ENCODE results near the gene PRKN. TPM values are rescaled to one million over a fixed set of nuclear protein-coding genes. Genes with fewer than 3 reads are reported as not detected.

Gene PRKN
- total RNA-seq, 1 experiment from 2014 or later = 0.34 TPM

DNA sequence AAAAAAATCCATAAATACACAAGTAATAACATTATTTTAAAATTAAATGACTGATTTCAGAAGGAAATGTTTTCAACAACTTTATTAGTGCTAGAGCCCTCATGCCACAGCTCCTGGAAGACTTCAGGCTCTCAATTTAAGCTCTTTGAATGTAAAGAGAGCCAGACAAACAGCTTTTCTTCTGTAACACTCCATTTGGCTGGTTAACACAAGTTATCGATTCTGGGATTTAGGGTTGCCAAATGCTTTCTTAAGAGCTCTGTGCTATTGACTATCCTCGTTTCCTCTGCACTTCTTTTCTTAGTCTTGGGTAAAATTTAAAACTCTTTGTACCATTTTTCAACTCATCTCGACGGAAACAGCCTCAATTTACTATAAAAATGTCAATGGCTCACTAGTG is 402.5 kb downstream of the PRKN start:
- no peaks in the 10 kb centered on the region for H3K36me3 Mint-ChIP-seq (ENCODE audit: insufficient read depth, unreplicated experiment)
- Histone ChIP-seq H3K27me3 (replicated peaks; ENCODE audit: control insufficient read depth, insufficient read depth, low read length) (no peaks in the 10 kb centered on the region), H3K4me3 (ENCODE audit: low read depth, low read length) (no peak overlapping the region), H3K9me3 (no peaks in the 10 kb centered on the region), H3K36me3 (ENCODE audit: control insufficient read depth, insufficient read depth, low read length) (no peaks in the 10 kb centered on the region), H3K4me1 (no peaks in the 10 kb centered on the region)
- DNase-seq = no peak
- no TSS peak for BruUV-seq (replicated peaks)
- H3K9me3 Mint-ChIP-seq (ENCODE audit: unreplicated experiment) = no peaks in the 10 kb centered on the region
- no peaks in the 10 kb centered on the region for H3K27me3 Mint-ChIP-seq (ENCODE audit: insufficient read depth, unreplicated experiment)
- no peak overlapping the region for H3K4me3 Mint-ChIP-seq (ENCODE audit: unreplicated experiment)
- TF ChIP-seq, protein P1, sequence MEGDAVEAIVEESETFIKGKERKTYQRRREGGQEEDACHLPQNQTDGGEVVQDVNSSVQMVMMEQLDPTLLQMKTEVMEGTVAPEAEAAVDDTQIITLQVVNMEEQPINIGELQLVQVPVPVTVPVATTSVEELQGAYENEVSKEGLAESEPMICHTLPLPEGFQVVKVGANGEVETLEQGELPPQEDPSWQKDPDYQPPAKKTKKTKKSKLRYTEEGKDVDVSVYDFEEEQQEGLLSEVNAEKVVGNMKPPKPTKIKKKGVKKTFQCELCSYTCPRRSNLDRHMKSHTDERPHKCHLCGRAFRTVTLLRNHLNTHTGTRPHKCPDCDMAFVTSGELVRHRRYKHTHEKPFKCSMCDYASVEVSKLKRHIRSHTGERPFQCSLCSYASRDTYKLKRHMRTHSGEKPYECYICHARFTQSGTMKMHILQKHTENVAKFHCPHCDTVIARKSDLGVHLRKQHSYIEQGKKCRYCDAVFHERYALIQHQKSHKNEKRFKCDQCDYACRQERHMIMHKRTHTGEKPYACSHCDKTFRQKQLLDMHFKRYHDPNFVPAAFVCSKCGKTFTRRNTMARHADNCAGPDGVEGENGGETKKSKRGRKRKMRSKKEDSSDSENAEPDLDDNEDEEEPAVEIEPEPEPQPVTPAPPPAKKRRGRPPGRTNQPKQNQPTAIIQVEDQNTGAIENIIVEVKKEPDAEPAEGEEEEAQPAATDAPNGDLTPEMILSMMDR (IDR thresholded peaks at IDR 0.05; ENCODE audit: insufficient read depth in 1 of 2, low read depth in 1 of 2, low read length in 1 of 2, severe bottlenecking in 1 of 2, unreplicated experiment in 1 of 2) = no peak
- intact Hi-C loops (cut with micrococcal nuclease; ENCODE audit: unreplicated experiment) = no loop called here
- no peaks in the 10 kb centered on the region for H3K4me1 Mint-ChIP-seq (ENCODE audit: low read depth, unreplicated experiment)
- ChIA-PET POLR2A (no interaction called here), CTCF (no interaction called here)
- no peak overlapping the region for H3K27ac Mint-ChIP-seq (ENCODE audit: unreplicated experiment)

DNA sequence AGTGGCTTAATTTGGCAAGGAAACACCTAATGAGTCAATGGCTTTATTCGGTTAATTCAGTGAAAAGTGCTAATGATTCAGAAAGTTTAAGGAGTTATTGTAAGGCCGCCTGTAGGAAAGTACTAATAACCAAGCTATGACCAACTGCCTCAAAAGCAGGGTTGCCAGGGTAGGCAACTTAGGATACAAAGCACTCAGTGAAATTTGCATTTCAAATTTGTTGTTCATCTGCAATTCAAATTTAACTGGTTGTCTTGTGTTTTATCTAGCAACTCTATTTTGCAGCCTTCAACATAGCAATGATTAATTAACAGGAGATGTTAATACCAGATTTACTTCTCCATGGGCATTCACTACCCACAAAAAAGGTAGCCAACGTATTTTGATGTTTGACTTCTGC is 412.3 kb downstream of the PRKN start:
- no peaks in the 10 kb centered on the region for H3K9me3 Mint-ChIP-seq (ENCODE audit: unreplicated experiment)
- Histone ChIP-seq H3K36me3 (ENCODE audit: control insufficient read depth, insufficient read depth, low read length) (no peaks in the 10 kb centered on the region), H3K9me3 (no peaks in the 10 kb centered on the region), H3K4me1 (no peaks in the 10 kb centered on the region), H3K27me3 (replicated peaks; ENCODE audit: control insufficient read depth, insufficient read depth, low read length) (no peaks in the 10 kb centered on the region), H3K4me3 (ENCODE audit: low read depth, low read length) (no peak overlapping the region)
- BruUV-seq (replicated peaks) = no TSS peak
- H3K27me3 Mint-ChIP-seq (ENCODE audit: insufficient read depth, unreplicated experiment) = no peaks in the 10 kb centered on the region
- TF ChIP-seq, protein P1 (IDR thresholded peaks at IDR 0.05; ENCODE audit: insufficient read depth in 1 of 2, low read depth in 1 of 2, low read length in 1 of 2, severe bottlenecking in 1 of 2, unreplicated experiment in 1 of 2) = no peak
- H3K36me3 Mint-ChIP-seq (ENCODE audit: insufficient read depth, unreplicated experiment) = no peaks in the 10 kb centered on the region
- ChIA-PET POLR2A (no interaction called here), CTCF (no interaction called here)
- no peak overlapping the region for H3K4me3 Mint-ChIP-seq (ENCODE audit: unreplicated experiment)
- no peak overlapping the region for H3K27ac Mint-ChIP-seq (ENCODE audit: unreplicated experiment)
- intact Hi-C loops (cut with micrococcal nuclease; ENCODE audit: unreplicated experiment) = no loop called here
- no peaks in the 10 kb centered on the region for H3K4me1 Mint-ChIP-seq (ENCODE audit: low read depth, unreplicated experiment)
- DNase-seq = no peak

DNA sequence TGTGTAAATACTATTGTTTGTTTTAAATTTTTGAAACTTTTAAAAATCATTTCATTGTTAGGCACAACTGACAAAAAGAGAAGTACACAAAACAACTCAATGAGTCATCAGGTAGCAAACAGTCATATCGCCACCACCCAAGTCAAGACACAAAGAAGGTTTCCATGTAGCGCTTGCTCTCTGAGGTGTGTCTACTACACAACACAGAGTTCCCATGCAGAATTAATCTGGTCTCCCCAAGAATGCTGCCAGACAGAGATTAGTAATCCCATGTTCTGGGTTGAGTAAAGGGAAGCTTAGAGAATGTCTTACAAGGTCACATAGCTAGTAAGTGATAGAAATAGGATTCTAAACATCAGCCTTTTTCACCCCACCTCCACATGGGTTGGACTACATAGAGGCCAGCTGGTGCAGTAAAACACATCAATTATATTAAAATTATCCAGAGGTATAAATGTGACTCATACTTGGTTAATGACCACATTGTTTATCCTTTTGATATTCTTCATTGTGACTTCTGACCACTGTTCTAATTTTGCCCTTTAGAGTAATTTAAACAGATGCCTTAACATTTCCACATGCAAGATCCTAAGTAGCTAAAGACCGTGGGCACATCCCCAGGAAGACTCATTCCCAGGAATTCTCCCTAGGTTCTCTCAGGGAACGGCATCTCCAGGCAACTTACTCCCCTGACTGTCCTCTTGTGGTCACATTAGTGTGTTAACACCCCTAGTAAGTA is 413.5 kb downstream of the PRKN start:
- Histone ChIP-seq H3K36me3 (ENCODE audit: control insufficient read depth, insufficient read depth, low read length) (no peaks in the 10 kb centered on the region), H3K4me1 (no peaks in the 10 kb centered on the region), H3K9me3 (no peaks in the 10 kb centered on the region), H3K4me3 (ENCODE audit: low read depth, low read length) (no peak overlapping the region), H3K27me3 (replicated peaks; ENCODE audit: control insufficient read depth, insufficient read depth, low read length) (no peaks in the 10 kb centered on the region)
- H3K4me1 Mint-ChIP-seq (ENCODE audit: low read depth, unreplicated experiment) = no peaks in the 10 kb centered on the region
- no peaks in the 10 kb centered on the region for H3K36me3 Mint-ChIP-seq (ENCODE audit: insufficient read depth, unreplicated experiment)
- no peak overlapping the region for H3K4me3 Mint-ChIP-seq (ENCODE audit: unreplicated experiment)
- POLR2A ChIA-PET = no interaction called here
- TF ChIP-seq, protein P1 (IDR thresholded peaks at IDR 0.05; ENCODE audit: insufficient read depth in 1 of 2, low read depth in 1 of 2, low read length in 1 of 2, severe bottlenecking in 1 of 2, unreplicated experiment in 1 of 2) = no peak
- DNase-seq = no peak
- no TSS peak for BruUV-seq (replicated peaks)
- CTCF ChIA-PET = no interaction called here
- intact Hi-C loops (cut with micrococcal nuclease; ENCODE audit: unreplicated experiment) = no loop called here
- no peaks in the 10 kb centered on the region for H3K27me3 Mint-ChIP-seq (ENCODE audit: insufficient read depth, unreplicated experiment)
- no peak overlapping the region for H3K27ac Mint-ChIP-seq (ENCODE audit: unreplicated experiment)
- H3K9me3 Mint-ChIP-seq (ENCODE audit: unreplicated experiment) = no peaks in the 10 kb centered on the region
